ENCODE data around the gene AMN.

DNA sequence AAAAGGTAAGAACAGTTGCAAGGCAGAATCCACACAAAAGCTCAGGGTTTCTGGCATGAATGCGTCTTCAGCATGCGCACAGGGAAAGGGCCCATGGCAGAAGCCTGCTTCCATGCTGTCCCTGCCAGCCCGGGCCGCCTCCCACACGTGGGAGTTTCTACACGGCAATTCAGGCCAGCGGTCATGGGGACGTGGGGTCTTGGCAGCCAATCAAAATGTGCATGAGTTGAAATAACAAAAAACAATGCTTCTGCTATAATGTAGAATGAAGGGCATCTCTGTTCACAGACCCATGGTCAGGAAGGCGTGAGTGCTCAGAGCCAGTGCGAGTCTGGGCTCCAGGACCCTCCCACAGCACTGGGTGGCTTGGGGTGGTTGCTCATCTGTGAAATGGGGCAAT lies 28.6 kb downstream of the AMN start:
- TF ChIP-seq, protein P1, sequence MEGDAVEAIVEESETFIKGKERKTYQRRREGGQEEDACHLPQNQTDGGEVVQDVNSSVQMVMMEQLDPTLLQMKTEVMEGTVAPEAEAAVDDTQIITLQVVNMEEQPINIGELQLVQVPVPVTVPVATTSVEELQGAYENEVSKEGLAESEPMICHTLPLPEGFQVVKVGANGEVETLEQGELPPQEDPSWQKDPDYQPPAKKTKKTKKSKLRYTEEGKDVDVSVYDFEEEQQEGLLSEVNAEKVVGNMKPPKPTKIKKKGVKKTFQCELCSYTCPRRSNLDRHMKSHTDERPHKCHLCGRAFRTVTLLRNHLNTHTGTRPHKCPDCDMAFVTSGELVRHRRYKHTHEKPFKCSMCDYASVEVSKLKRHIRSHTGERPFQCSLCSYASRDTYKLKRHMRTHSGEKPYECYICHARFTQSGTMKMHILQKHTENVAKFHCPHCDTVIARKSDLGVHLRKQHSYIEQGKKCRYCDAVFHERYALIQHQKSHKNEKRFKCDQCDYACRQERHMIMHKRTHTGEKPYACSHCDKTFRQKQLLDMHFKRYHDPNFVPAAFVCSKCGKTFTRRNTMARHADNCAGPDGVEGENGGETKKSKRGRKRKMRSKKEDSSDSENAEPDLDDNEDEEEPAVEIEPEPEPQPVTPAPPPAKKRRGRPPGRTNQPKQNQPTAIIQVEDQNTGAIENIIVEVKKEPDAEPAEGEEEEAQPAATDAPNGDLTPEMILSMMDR (IDR thresholded peaks at IDR 0.05), result no peak
- TF ChIP-seq EZH2 (IDR thresholded peaks at IDR 0.05; ENCODE audit: borderline replicate concordance, insufficient read depth, low read depth, low read length, poor library complexity, severe bottlenecking), result no peak
